Cardiac fibroblast (primary cell): ENCODE measurements around the gene CFAP92.
A peak's percentile ranks its signal among the peaks of the same experiment; 100 is the strongest.

ENCODE experiments used
- DNase-seq, 2 donors: peaks; one replicate each; pipeline versions ENCODE4 v3.0.0 to v3.0.0-alpha.2; 2010; ENCODE audit warnings: low read depth in 2 of 2
- H3K4me3 ChIP-seq, 2 donors: replicated peaks in 1 of 2; 1 replicate in 1 of 2; 2 replicates in 1 of 2; pipeline ENCODE4 v1.5.1; 2011; ENCODE audit warnings: low read depth in 2 of 2, low read length in 2 of 2, mild to moderate bottlenecking in 2 of 2, moderate library complexity in 1 of 2
- TF ChIP-seq, protein P1 (sequence below): IDR thresholded peaks from one replicate; pipeline ENCODE4 v1.5.1; 2011; ENCODE audit warnings: low read depth, mild to moderate bottlenecking, low read length, inconsistent platforms

Gene CFAP92

DNA sequence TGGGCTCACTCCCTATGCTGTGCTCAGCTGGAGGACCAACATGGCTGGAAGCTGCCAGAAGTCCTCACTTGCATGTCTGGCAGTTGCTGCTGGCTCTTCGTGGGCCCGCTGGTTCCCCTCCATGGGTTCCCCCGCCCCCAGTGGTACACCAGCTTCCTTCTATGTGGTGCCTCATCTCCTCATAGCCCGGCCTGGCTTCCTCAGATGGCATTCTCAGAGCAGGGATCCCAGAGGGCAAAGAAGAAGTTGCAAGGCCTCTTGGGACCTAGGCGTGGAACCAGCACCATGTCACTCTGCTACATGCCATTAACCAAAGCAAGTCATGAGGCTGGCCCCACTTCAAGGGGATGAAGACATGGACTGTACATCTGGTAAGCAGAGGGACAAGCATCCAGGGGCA lies 2.9 kb upstream of the CFAP92 start:
- H3K4me3 ChIP-seq = no peak overlapping the region
- TF ChIP-seq, protein P1, sequence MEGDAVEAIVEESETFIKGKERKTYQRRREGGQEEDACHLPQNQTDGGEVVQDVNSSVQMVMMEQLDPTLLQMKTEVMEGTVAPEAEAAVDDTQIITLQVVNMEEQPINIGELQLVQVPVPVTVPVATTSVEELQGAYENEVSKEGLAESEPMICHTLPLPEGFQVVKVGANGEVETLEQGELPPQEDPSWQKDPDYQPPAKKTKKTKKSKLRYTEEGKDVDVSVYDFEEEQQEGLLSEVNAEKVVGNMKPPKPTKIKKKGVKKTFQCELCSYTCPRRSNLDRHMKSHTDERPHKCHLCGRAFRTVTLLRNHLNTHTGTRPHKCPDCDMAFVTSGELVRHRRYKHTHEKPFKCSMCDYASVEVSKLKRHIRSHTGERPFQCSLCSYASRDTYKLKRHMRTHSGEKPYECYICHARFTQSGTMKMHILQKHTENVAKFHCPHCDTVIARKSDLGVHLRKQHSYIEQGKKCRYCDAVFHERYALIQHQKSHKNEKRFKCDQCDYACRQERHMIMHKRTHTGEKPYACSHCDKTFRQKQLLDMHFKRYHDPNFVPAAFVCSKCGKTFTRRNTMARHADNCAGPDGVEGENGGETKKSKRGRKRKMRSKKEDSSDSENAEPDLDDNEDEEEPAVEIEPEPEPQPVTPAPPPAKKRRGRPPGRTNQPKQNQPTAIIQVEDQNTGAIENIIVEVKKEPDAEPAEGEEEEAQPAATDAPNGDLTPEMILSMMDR = no peak
- DNase-seq = no peak

DNA sequence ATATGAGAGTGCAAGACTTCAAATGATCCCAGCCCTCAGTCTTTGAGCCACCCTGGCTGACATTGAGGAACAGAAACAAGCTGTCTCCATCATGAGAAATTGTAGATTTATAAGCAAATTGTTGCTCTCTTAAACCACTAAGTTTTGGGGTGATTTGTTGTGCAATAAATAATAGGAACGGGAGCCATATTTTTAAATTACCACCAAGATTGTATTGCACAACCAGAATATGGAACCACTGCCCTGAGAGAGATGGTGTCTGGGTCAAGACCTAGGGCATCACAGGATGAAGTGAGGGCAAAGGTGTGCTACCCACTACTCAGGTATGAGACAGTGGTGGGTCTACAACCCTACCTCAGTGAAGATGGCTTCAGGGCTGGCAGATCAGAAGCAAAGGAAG lies 2.3 kb upstream of the CFAP92 start:
- no peak overlapping the region for H3K4me3 ChIP-seq
- TF ChIP-seq, protein P1 = no peak
- no peak for DNase-seq

DNA sequence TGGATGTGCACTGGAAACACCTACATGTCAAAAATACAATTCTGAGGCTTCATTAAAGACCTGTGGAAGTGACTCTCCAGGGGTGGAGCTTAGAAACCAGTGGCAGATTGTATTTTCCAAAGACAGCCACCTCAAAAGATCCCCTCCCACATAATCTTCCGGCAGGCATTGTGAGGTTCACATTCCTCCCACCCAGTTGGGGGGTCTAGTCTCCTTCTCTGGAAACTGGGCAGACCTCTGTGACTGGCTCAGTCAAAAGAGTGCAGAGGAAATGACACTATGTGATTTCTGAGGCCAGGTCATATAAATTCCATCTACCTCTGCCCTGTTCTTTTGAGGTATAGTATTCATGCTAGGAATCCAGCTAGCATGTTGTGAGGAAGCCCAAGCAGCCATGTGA lies 1.9 kb upstream of the CFAP92 start:
- H3K4me3 ChIP-seq = no peak overlapping the region
- TF ChIP-seq, protein P1 = no peak
- DNase-seq = no peak

DNA sequence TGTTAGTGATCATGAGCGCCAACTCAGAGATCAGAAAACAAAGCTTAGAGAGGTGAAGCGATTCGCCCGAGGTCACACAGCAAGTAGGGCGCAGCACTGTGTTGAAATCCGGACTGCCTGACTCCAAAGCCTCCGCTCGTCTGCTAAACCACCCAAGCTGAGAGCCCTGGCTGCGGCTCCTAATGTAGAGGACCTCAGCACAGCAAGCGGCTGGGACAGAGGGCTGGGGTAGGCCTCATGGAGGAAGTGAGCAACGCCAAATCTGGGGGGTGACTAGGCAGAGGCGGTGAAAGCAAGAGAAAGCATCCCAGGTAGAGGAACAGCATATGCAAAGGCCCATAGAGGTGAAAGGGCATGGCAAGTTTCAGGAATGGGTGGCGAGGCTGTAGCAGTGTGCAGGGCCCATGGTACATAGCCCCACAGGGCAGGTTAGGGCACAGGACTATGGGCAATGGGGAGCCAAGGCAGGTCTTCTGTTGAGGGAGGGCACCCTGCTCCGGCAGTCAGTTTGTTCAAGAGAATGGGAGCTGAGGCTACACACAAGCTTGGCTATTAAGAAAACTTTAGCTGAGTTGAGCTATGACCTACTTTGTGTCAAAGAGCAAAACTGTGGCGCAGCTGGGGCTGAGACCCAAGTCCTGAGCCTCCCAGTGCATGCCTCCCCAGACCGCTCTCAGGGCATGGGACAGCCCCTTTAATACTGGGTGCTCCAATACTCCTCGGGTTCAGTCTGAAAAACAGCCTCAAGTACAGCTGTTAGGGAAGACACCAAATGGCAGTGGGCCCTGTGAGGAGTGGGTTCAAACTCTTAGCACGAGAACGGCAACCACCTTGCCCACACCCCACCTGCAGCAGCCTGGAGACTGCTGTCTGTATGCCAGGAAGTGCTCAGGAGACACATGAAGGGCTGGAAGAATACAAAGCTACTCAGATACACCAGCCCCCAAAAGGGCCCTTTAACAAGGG lies 988 bp upstream of the CFAP92 start:
- DNase-seq = no peak
- H3K4me3 ChIP-seq = no peak overlapping the region
- TF ChIP-seq, protein P1 = no peak

DNA sequence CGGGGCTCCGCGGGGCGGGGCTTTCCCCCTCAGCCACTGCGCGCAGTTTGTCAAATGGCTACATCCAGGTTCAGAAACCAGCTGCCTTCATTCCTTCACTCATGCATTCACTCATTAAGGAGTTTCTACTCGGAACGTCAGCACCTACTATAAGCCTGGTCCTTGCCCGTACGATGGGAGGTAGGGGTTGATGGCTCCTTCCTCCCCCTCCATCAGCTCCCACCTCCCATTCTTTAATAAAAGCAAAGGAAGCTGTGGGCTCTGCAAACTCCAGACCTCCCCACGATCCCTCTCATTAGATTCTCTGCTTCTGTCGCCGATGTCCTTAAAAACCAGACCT lies 267 bp upstream of the CFAP92 start:
- TF ChIP-seq, protein P1 = no peak
- H3K4me3 ChIP-seq = peak overlapping the region; percentile 35 to 42
- DNase-seq = no peak

DNA sequence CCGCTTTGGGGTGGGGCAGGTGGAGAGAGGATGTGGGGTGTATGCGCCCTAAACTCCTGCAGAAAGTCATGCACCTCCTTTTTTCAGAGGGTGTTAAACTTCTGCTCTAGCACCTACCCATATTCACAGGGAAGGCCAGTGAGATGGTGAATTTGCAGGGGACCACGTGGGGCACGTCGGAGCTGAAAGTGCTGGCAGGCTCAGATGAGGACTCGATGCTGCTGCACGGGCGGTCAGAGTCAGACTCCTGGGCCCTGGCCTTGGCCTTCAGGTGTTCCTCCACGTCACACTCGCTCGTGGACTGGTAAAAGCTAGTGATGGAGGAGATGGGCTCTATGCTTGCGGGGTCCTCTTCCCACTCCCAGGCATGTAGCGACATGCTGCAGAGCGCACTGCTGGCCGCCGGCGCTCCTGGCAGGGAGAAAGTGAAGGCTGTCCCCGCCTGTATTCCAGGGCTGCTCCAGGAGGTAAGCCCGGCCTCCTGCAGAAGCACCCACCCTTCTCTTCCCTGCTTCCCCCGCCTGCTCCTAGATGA lies 883 bp downstream of the CFAP92 start:
- H3K4me3 ChIP-seq = no peak overlapping the region
- DNase-seq = no peak
- TF ChIP-seq, protein P1 = no peak
